ENCODE data around the gene TBC1D19.
A peak's percentile ranks its signal among the peaks of the same experiment; 100 is the strongest.

TBC1D19 gene

GRCh38 chr4:26746802-26747213, 162.9 kb downstream of the TBC1D19 start:
- DNase-seq, result no peak

- DNase-seq, result no peak
These were observed 164.9 kb downstream of the TBC1D19 start for GRCh38 chr4:26748811-26749210.

GRCh38 chr4:26749867-26750266, 166.0 kb downstream of the TBC1D19 start:
- DNase-seq, result no peak

GRCh38 chr4:26751004-26751403, 167.1 kb downstream of the TBC1D19 start:
- peak; percentile 19 for DNase-seq

- no peak for DNase-seq
These were observed 168.0 kb downstream of the TBC1D19 start for GRCh38 chr4:26751838-26752237.

- DNase-seq, result no peak
These were observed 169.3 kb downstream of the TBC1D19 start for GRCh38 chr4:26753187-26753586.

GRCh38 chr4:26753617-26754016, 169.7 kb downstream of the TBC1D19 start:
- peak; percentile 22 for DNase-seq

- no peak for DNase-seq
These were observed 173.9 kb downstream of the TBC1D19 start for GRCh38 chr4:26757751-26758150.

GRCh38 chr4:26758899-26759298, 175.0 kb downstream of the TBC1D19 start:
- DNase-seq, result no peak

- DNase-seq, result no peak
These were observed 178.8 kb downstream of the TBC1D19 start for GRCh38 chr4:26762650-26763049.

- no peak for DNase-seq
These were observed 179.2 kb downstream of the TBC1D19 start for GRCh38 chr4:26763063-26763462.

GRCh38 chr4:26763648-26764047, 179.8 kb downstream of the TBC1D19 start:
- no peak for DNase-seq

- DNase-seq, result no peak
These were observed 180.3 kb downstream of the TBC1D19 start for GRCh38 chr4:26764231-26764630.

GRCh38 chr4:26765515-26765914, 181.6 kb downstream of the TBC1D19 start:
- no peak for DNase-seq

- no peak for DNase-seq
These were observed 182.3 kb downstream of the TBC1D19 start for GRCh38 chr4:26766141-26766540.

GRCh38 chr4:26772096-26772873, 188.4 kb downstream of the TBC1D19 start:
- no peak for DNase-seq

GRCh38 chr4:26779224-26779623, 195.3 kb downstream of the TBC1D19 start:
- no peak for DNase-seq

GRCh38 chr4:26779674-26780073, 195.8 kb downstream of the TBC1D19 start:
- no peak for DNase-seq

- DNase-seq, result no peak
These were observed 196.7 kb downstream of the TBC1D19 start for GRCh38 chr4:26780539-26780938.

GRCh38 chr4:26782168-26782829, 198.4 kb downstream of the TBC1D19 start:
- no peak for DNase-seq

- DNase-seq, result no peak
These were observed 198.9 kb downstream of the TBC1D19 start for GRCh38 chr4:26782830-26783202.

- no peak for DNase-seq
These were observed 200.5 kb downstream of the TBC1D19 start for GRCh38 chr4:26784207-26784865.

- DNase-seq, result no peak
These were observed 201.4 kb downstream of the TBC1D19 start for GRCh38 chr4:26785312-26785711.

GRCh38 chr4:26785810-26786209, 201.9 kb downstream of the TBC1D19 start:
- DNase-seq, result no peak

All from NCI-H510A treated with DMSO at 0.1 percent for 48 hours (cell line).